Sigmoid colon (tissue), 4 donors: ENCODE results near the gene MYH14.
"Not testable (repeated sequence)": the region's sequence is repeated elsewhere in the genome, so short reads cannot be mapped to it uniquely, and the experiment has no call there.

Experiments used
- POLR2A ChIP-seq, 2 donors: fragments of 450-650 bp; IDR thresholded peaks; one replicate each; pipeline ENCODE4 v1.6.1; 2016; ENCODE audit warnings: antibody characterized with exemption in 2 of 2, mild to moderate bottlenecking in 2 of 2, moderate library complexity in 2 of 2
- POLR2AphosphoS5 ChIP-seq, 4 donors: sonication (generic); formaldehyde crosslinking; IDR thresholded peaks; one replicate each; pipeline ENCODE4 v1.6.1; 2017; ENCODE audit warnings: antibody characterized with exemption in 4 of 4
- TF ChIP-seq, protein P1 (sequence below), 4 experiments: fragments of 450-650 bp in 3 of 4; fragments of 200-600 bp in 1 of 4; IDR thresholded peaks; one replicate each; pipeline ENCODE4 v1.5.1; 2016 to 2019; ENCODE audit warnings: antibody characterized with exemption in 4 of 4, mild to moderate bottlenecking in 3 of 4, moderate library complexity in 2 of 4

DNA sequence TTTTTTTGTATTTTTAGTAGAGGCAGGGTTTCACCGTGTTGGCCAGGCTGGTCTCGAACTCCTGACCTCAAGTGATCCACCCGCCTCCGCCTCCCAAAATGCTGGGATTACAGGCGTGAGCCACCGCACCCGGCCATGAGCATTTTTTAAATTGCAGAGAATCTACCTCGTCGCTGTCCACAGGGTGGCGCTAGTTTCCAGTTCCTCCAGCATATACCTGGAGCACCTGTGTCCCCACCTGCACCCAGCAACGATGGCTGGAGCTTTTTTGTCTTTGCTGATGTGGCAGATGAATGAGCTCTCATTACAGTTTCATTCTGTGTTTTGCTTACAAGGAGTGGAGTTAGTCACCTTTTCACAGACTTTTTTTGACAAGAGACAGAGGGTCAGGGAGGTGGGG lies 34.1 kb downstream of the MYH14 start:
- TF ChIP-seq, protein P1, sequence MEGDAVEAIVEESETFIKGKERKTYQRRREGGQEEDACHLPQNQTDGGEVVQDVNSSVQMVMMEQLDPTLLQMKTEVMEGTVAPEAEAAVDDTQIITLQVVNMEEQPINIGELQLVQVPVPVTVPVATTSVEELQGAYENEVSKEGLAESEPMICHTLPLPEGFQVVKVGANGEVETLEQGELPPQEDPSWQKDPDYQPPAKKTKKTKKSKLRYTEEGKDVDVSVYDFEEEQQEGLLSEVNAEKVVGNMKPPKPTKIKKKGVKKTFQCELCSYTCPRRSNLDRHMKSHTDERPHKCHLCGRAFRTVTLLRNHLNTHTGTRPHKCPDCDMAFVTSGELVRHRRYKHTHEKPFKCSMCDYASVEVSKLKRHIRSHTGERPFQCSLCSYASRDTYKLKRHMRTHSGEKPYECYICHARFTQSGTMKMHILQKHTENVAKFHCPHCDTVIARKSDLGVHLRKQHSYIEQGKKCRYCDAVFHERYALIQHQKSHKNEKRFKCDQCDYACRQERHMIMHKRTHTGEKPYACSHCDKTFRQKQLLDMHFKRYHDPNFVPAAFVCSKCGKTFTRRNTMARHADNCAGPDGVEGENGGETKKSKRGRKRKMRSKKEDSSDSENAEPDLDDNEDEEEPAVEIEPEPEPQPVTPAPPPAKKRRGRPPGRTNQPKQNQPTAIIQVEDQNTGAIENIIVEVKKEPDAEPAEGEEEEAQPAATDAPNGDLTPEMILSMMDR (IDR thresholded peaks at IDR 0.05), result not testable (repeated sequence)
- not testable (repeated sequence) for TF ChIP-seq POLR2A, POLR2AphosphoS5 (IDR thresholded peaks at IDR 0.05)
